ENCODE data around the gene EEF1B2.

- TF ChIP-seq, protein P1, sequence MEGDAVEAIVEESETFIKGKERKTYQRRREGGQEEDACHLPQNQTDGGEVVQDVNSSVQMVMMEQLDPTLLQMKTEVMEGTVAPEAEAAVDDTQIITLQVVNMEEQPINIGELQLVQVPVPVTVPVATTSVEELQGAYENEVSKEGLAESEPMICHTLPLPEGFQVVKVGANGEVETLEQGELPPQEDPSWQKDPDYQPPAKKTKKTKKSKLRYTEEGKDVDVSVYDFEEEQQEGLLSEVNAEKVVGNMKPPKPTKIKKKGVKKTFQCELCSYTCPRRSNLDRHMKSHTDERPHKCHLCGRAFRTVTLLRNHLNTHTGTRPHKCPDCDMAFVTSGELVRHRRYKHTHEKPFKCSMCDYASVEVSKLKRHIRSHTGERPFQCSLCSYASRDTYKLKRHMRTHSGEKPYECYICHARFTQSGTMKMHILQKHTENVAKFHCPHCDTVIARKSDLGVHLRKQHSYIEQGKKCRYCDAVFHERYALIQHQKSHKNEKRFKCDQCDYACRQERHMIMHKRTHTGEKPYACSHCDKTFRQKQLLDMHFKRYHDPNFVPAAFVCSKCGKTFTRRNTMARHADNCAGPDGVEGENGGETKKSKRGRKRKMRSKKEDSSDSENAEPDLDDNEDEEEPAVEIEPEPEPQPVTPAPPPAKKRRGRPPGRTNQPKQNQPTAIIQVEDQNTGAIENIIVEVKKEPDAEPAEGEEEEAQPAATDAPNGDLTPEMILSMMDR (IDR thresholded peaks at IDR 0.05) = no peak
- no peak for TF ChIP-seq TCF7L2 (IDR thresholded peaks at IDR 0.05; ENCODE audit: low read depth, low read length)
Observed at GRCh38 chr2:206125901-206126300, 33.8 kb upstream of the EEF1B2 start.

Measured in Panc1 (cell line).